GM18507 (cell line): Measurements from ENCODE around the gene PSMA3.

Experiments used
- DNase-seq: peaks from one replicate; pipeline ENCODE4 v3.0.0; 2011; ENCODE audit warnings: low read depth; ENCODE audit not compliant: insufficient read length; ENCODE audit errors: extremely low spot score
- FAIRE-seq: peaks from 2 replicates; lab custom pipeline; 2011; peaks lifted over from hg19 to GRCh38; lab: Jason Lieb, UNC

PSMA3 gene

DNA sequence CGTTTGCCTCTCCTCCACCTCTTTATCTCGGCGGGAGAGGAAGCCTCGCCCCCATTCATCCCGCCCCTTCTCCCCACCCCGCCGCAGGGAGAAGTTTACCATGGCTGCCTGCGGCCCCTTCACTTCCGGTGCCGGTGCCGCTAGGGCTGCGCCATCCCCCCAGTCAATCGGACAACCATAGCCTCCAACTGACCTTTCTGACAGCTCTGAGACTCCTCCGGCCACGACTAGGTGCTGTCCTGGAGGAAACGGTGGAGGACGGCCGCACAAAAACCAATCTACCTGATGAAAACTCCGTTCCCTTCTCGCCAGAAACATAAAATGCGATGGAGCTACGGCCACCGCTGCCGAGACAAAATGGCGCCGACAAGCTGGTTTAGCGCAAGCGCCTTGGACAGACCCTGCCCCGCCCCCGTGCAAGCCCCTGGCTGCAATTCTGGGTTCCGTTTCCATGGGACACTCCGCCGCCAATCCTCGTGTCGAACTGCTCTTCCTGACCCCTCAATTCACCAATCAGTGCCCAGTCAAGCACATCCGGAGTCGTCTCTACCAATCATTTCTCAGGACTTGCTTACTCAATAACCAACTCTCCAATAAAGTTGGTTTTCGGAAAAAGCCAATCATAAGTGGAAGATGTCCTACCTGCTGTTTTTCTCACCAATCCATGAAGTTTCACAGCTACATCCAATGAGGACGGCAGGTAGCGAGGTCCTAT lies 53.3 kb downstream of the PSMA3 start:
- FAIRE-seq (peak; percentile 100), DNase-seq (peak; percentile 89)

GRCh38 chr14:58298477-58299400 lies 54.1 kb downstream of the PSMA3 start, which contains the start of gene ARID4A:
TSS of gene ARID4A (plus strand) at chr14:58298555. CDS start at chr14:58299855, 1,300 bp downstream.
- DNase-seq (no peak), FAIRE-seq (no peak)

DNA sequence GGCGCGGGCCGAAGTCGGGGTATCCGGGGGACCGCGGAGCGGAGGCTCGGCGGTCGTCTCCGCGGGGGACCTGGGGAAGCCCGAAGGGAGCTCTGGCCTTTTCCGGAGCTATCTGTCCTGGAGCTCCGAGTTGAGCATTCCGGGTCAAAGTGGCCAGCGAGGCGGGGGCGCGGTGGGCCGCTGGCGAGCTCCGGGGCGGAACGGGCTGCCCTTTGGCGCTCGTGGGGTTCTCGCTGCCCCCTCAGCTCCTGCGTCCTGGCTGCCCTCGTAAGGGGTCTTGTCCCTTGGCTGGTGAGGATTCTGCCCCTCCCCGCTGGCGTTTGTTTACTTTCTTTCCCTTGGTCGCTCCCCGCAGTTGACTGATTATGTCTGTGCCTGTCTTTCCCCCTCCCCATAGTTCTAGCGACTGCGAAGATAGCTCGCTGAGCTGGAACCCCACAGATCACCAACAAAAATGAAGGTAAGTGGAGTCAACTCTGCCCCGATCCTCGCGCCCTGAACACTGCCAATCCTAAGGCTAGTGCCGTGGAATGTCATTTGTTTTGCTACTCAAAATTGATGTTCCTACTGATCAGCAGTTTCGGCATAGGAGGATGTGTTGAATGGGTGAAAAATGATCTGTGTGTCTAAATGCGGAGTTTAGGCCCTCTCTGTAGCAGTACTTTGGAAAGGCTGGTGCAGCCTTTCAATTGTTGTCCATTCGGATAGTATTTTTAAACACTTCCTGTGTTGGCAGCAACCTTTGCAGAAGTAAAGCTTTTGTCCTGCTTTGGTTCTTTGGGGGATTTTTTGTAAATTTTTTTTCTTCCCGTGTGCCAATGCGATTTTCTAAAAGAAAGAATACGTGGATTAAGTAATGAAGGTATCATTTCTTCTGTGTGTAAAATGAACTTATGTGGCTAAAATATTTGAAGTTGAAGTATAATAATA lies 55.0 kb downstream of the PSMA3 start:
- no peak for DNase-seq

DNA sequence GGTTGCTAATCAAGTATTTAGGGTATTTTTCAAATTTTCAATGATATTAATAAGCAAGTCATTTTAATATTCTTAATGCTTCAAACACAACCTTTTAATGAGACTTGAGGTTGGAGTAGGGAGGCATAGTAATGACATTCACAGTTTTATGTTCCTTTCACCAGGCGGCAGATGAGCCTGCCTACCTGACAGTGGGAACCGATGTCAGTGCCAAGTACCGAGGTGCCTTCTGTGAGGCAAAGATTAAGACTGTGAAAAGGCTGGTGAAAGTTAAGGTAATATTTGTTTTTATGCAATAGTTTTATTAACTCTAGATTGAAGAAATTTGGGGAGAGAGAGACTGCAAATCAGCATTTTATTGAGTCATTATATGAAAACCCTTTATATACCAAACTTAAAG lies 56.8 kb downstream of the PSMA3 start:
- FAIRE-seq (no peak), DNase-seq (no peak)

More for the DNA sequence above, 55.0 kb downstream of the PSMA3 start:
- no peak for FAIRE-seq

- FAIRE-seq (no peak), DNase-seq (no peak)
Measured at GRCh38 chr14:58305730-58306129, 61.1 kb downstream of the PSMA3 start.

- no peak for DNase-seq
- FAIRE-seq = no peak
Measured at GRCh38 chr14:58307597-58308316, 63.1 kb downstream of the PSMA3 start.

DNA sequence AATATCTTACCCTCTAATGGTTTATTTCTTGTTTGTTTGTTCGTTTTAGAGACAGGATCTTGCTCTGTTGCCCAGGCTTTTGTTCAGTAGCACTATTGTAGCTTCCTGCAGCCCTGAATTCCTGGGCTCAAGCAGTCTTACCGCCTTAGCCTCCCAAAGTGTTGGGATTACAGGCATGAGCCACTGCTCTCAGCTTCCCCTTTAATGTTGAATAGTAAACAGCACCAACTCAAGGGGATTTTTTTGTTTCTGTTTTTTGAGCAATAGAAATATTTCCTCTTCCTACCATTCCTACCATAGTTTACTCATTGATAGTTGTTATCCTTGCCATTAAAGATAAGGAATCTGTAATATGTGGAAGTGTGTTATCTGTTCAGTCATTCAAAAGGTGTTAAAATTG lies 64.4 kb downstream of the PSMA3 start:
- FAIRE-seq = no peak

DNA sequence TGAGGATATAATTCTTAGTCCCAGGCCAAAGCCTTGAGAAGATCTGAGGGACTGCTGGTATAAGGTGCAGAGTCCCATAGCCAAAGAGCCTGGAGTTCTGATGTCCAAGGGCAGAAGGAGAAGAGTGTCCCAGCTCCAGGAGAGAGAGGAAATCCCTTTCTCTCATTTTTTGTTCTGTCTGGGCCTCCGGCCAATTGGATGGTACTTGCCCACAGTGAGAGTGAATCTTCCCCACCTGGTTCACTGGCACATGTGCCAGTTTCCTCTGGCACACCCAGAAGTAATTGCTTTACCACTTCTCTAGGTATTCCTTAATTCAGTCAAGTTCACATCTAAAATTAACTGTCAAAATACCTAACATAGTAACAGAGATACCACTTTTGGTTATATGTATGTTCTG lies 69.1 kb downstream of the PSMA3 start:
- DNase-seq (no peak), FAIRE-seq (no peak)

More for the DNA sequence above, 64.4 kb downstream of the PSMA3 start:
- no peak for DNase-seq

- DNase-seq = no peak
- FAIRE-seq = no peak
Measured at GRCh38 chr14:58315606-58316005, 71.0 kb downstream of the PSMA3 start.
